Stimulated activated naive CD8-positive, alpha-beta T cell treated with anti-CD3 and anti-CD28 coated beads, Interleukin-15, Interleukin-2, amounts not matched to agents 100 ng/mL and 50 ng/mL, for 24 hours (primary cell): ENCODE measurements around the gene TEX30.

ENCODE experiments used
- H3K27ac Mint-ChIP-seq: one replicate; pipeline ENCODE4 v1.8.0; 2021; ENCODE audit warnings: mild to moderate bottlenecking, mixed read lengths
- H3K27me3 Mint-ChIP-seq: one replicate; pipeline ENCODE4 v1.8.0; 2021; ENCODE audit warnings: mixed read lengths
- H3K36me3 Mint-ChIP-seq: one replicate; pipeline ENCODE4 v1.8.0; 2021; ENCODE audit warnings: low read depth, mixed read lengths
- H3K4me1 Mint-ChIP-seq: one replicate; pipeline ENCODE4 v1.8.0; 2021; ENCODE audit warnings: low read depth, mixed read lengths
- H3K4me3 Mint-ChIP-seq: one replicate; pipeline ENCODE4 v1.8.0; 2021; ENCODE audit warnings: mild to moderate bottlenecking, mixed read lengths
- H3K9me3 Mint-ChIP-seq: one replicate; pipeline ENCODE4 v1.8.0; 2021; ENCODE audit warnings: mixed read lengths

TEX30 gene

DNA sequence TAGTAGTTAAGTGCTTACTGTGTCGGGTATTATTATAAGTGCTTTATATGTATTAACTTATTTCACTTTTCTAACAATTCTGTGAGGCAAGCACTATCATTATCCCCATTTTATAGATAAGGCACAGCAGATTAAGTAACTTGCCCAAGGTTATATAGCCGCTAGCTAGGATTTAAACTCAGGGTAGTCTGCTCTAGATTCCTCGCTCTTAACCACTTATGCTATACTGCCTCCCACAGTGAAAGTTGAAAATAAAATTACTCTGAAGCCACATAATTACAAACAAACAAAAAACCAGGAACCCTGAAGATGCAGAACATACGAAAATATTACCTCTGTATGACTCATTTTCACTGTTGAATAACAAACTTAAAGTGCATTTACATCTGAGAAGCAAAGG, 3.9 kb downstream of the TEX30 start:
- Mint-ChIP-seq H3K27ac (no peak overlapping the region), H3K9me3 (no peaks in the 10 kb centered on the region), H3K4me1 (peaks cover 45% of the 10 kb centered on the region), H3K4me3 (no peak overlapping the region), H3K36me3 (peaks cover 52% of the 10 kb centered on the region), H3K27me3 (no peaks in the 10 kb centered on the region)

DNA sequence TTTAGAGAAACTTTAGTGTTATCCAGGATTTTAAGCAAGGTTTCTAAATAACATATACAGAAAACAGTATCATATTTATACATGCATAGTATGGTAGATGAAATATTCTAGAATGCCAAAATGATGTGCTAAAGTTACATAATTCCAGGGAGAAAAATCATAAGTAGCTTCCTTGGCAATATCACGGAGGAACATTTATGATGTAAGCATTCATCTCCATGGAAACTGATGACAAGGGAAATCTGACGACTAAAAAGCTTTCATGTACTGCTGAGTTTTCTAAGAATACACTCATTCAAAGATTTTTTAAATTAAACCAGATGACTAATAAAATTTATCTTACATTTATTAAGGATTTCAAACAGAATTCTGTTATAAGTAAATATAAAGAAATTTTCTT, 4.7 kb downstream of the TEX30 start:
- Mint-ChIP-seq H3K4me3 (no peak overlapping the region), H3K27ac (no peak overlapping the region), H3K36me3 (peaks cover 52% of the 10 kb centered on the region), H3K9me3 (no peaks in the 10 kb centered on the region), H3K4me1 (peaks cover 37% of the 10 kb centered on the region), H3K27me3 (no peaks in the 10 kb centered on the region)

DNA sequence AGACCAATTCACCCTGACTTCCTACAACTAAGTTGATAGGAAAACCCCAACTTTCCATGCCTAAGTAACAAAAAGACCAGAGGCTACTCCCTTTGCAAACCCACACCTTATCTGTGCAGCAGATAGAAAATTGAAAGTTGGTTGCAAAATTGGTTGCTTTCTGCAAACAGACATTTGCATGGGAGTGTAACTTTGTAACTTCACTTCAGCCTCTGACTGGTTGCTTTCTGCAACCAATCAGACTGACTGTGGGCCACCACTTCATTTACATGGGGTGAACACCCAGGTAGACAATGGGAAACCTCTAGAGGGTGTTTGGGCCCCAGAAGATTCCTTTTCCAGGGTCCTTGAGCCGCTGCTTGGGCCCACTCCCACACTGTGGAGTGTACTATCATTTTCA, 9.8 kb downstream of the TEX30 start:
- Mint-ChIP-seq H3K27ac (no peak overlapping the region), H3K4me3 (no peak overlapping the region), H3K9me3 (no peaks in the 10 kb centered on the region), H3K36me3 (peaks cover 27% of the 10 kb centered on the region), H3K4me1 (no peaks in the 10 kb centered on the region), H3K27me3 (no peaks in the 10 kb centered on the region)

DNA sequence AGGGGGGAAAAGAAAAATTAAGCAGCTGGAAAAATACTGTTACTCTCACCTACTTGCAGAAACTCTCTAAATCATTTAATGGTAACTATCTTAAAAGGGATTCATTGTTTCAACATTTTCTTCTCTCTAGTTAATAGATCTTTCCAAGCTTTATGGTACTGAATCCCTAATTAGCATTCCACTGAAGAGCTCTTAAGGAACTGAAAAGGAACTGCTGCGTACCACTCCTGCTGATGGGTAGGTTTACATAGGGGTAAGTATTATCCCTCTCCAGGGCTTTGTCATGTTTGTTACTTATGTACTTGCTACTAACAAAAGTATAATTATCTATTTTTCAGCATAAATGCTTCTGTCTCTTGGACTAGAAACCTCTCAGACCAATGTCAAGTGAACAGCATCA, 12.5 kb downstream of the TEX30 start:
- Mint-ChIP-seq H3K27ac (no peak overlapping the region), H3K36me3 (peaks cover 12% of the 10 kb centered on the region), H3K4me1 (no peaks in the 10 kb centered on the region), H3K9me3 (no peaks in the 10 kb centered on the region), H3K27me3 (no peaks in the 10 kb centered on the region), H3K4me3 (no peak overlapping the region)

DNA sequence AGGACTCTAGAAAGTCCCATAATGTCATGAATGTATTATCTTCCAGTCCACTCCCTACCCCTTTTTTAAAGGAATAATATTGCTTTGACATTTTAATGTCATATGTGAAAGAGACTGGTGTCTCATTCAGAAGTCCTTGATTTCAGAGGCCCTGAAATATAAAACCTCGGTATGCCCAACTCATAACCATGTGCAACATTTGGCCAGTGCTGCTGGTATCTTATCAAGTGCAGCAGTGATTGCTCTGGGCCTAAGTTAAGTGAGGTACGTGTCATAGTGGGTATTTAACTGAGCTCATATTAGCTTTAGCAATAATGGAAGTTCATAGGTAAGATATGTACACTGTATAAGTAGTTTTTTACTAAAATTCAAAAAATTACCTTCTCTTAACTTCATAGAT, 14.7 kb downstream of the TEX30 start:
- Mint-ChIP-seq H3K4me3 (no peak overlapping the region), H3K4me1 (no peaks in the 10 kb centered on the region), H3K27me3 (no peaks in the 10 kb centered on the region), H3K36me3 (no peaks in the 10 kb centered on the region), H3K27ac (no peak overlapping the region), H3K9me3 (no peaks in the 10 kb centered on the region)

DNA sequence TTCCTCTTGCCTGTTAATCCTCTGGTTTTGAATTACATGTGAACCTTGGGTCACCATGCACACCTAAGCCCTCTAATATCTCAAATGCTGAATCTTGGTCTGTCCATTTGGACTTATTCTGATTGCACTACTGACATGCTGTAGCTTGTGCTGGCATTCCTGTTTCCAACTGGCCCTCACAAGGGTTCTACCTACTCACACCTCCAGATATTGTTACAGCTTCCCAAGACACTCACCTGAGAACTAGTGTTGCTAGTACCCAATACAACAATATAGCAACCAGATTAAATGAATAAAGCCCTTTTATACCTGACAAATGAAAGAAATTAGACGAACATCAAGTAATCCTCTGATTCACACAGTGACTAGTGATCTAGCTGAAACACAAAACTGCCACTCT, 16.6 kb downstream of the TEX30 start:
- Mint-ChIP-seq H3K27ac (no peak overlapping the region), H3K36me3 (no peaks in the 10 kb centered on the region), H3K4me1 (no peaks in the 10 kb centered on the region), H3K27me3 (no peaks in the 10 kb centered on the region), H3K9me3 (no peaks in the 10 kb centered on the region), H3K4me3 (no peak overlapping the region)

DNA sequence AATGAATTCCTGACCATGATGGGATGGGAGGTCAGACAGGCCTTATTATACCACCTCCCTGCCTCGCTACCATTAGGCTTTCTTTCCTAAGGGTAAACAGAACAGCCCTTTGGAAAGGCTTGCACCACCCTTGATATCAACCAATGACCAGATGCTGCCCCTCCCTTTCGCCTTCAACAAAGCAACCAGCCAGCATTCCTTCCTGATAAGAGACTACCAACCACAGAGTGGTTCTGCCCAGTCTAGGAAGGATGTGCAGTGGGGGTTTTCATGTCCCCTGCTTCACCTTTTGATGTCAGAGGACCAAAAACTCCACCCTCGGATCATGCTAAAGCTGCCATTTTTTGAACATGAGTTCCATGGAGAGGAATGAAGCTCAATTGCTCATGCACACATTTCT, 21.7 kb downstream of the TEX30 start:
- Mint-ChIP-seq H3K4me3 (no peak overlapping the region), H3K4me1 (no peaks in the 10 kb centered on the region), H3K36me3 (peaks cover 10% of the 10 kb centered on the region), H3K9me3 (no peaks in the 10 kb centered on the region), H3K27me3 (peaks cover 23% of the 10 kb centered on the region), H3K27ac (no peak overlapping the region)

DNA sequence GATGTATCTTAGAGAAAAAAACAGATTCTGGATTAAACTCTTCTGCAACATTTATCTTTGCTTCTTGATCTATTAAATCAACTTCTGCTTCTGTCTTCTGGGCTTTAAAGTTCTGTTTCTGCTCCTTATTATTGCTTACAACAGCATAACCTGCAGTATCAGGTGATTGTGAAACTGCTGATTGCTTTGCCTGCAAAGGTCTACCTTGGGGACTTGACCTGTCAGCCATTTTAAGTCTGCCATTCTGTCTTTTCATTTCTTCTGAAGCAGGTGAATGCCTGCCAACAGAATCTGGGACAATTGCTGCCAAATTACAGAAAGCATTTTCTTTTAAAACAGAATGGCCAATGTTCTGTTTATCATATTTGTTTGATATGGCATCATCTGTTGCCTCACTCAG, 31.1 kb downstream of the TEX30 start:
- H3K36me3 Mint-ChIP-seq, result no peaks in the 10 kb centered on the region
- H3K27me3 Mint-ChIP-seq, result peaks cover 48% of the 10 kb centered on the region
- H3K27ac Mint-ChIP-seq, result no peak overlapping the region
- H3K4me1 Mint-ChIP-seq, result no peaks in the 10 kb centered on the region
- H3K9me3 Mint-ChIP-seq, result peaks cover 18% of the 10 kb centered on the region
- no peak overlapping the region for H3K4me3 Mint-ChIP-seq

DNA sequence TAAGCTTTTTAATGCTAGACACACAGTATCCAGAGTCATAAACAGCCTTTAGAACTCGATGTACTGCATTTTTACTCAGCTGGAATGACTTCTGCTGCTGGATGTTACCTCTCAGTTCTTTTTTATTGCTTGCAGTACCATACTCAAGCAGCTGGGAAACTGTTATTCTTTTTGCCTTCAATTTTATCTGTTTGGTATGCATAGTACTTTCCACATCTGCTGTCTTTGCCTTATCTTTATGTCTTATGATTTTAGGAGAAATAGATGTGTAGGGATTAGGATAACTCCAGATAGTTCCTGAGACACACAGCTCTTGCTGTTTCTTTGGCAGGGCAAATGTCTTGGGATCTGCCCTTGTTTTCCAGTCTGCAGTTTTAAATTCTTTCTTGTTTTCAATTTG, 31.5 kb downstream of the TEX30 start:
- Mint-ChIP-seq H3K9me3 (peaks cover 18% of the 10 kb centered on the region), H3K4me1 (no peaks in the 10 kb centered on the region), H3K36me3 (no peaks in the 10 kb centered on the region), H3K27me3 (peaks cover 46% of the 10 kb centered on the region), H3K4me3 (no peak overlapping the region), H3K27ac (no peak overlapping the region)

DNA sequence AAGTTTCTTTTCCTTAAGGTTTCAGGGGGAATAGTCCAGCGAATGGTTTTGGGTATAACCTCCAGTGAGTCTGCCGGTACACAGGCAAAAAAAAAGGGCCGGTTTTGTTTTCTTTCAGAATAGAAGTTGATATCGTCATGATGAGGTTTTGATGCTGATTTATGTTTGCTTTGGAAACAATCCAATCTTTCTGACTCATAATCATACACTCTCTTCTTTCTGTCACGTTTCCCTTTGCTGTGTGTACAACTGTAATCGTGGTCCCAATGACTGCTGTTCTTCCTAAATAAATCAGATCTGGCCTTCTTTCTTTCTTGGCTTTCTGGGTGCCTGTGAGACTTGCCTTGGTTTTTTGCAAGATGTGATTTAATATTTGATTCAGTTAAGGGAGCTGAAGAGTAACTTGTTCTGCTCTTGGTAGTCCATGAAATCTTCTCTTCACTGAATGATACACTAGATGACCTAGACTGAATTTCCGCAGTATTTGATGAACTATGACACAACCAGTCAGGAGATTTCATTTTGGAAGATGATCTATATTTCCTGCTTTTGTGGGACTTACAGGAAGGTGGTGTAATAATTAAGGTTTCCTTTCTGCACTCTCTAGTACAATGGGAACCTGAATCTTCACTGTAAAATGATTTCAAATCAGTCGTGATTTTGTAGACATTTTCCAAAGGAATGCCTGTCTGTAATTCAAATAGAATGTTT, 43.9 kb downstream of the TEX30 start:
- Mint-ChIP-seq H3K27ac (no peak overlapping the region), H3K9me3 (no peaks in the 10 kb centered on the region), H3K4me1 (no peaks in the 10 kb centered on the region), H3K4me3 (no peak overlapping the region), H3K27me3 (peaks cover 12% of the 10 kb centered on the region), H3K36me3 (no peaks in the 10 kb centered on the region)

DNA sequence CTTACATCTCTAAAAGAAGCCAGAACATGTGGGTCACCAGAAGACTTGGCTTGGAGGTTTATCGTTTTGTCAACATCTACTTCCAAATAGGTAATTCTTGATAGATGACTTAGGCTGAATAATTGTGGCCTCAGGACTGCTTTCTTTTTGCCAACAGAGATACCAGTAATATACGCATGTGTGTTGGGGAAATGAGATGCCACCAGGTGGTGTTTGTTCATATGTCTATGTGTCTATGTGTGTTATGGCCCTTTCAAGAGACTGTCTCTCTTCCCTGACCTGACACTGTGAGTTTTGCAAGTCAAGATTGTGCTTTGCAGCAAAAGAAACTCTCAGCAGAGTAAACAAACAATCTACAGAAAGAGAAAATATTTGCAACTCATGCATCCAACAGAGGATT, 47.2 kb downstream of the TEX30 start:
- H3K4me3 Mint-ChIP-seq, result no peak overlapping the region
- no peaks in the 10 kb centered on the region for H3K36me3 Mint-ChIP-seq
- peaks cover 26% of the 10 kb centered on the region for H3K27me3 Mint-ChIP-seq
- H3K4me1 Mint-ChIP-seq, result no peaks in the 10 kb centered on the region
- H3K27ac Mint-ChIP-seq, result no peak overlapping the region
- no peaks in the 10 kb centered on the region for H3K9me3 Mint-ChIP-seq

DNA sequence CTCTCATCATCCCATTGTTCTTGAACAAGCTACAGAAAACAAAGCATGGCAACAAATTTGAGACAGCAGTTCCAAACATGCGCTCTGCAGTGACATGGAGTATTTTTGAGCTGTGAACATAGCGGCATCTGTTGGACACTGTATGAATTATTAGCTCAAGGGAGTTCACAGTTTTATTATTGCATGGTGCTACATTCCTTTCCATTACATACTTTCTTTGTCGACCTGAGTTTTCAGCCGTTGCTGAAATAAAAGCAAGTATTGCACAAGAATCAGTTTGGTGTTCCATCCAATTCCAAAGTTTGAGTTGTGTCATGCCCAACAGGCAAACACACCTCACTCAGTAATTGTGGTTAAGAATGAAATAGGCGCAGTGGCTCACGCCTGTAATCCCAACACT, 48.7 kb downstream of the TEX30 start:
- Mint-ChIP-seq H3K27ac (no peak overlapping the region), H3K9me3 (no peaks in the 10 kb centered on the region), H3K27me3 (peaks cover 26% of the 10 kb centered on the region), H3K4me3 (no peak overlapping the region), H3K36me3 (no peaks in the 10 kb centered on the region), H3K4me1 (no peaks in the 10 kb centered on the region)

DNA sequence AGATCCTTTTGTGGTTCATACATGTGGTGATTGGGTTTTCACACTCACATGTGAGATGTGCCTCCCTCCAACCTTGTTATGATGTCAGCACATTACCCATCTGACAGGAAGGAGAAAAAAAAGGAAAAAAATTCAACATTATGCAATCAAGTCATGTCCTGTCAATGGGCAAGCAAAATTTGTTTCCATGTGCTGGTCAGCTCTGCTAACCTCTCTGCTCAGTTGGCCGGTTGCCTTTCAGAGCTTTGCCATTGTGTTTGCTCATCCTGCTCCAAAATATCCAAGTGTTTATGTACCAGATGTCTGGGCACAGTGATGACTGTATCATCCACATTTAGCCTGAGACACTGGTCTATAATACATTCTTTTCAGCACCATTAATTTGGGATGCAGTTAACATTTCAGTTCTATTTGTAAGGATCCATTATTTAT, 51.8 kb downstream of the TEX30 start:
- H3K4me3 Mint-ChIP-seq, result no peak overlapping the region
- H3K9me3 Mint-ChIP-seq, result no peaks in the 10 kb centered on the region
- H3K4me1 Mint-ChIP-seq, result no peaks in the 10 kb centered on the region

DNA sequence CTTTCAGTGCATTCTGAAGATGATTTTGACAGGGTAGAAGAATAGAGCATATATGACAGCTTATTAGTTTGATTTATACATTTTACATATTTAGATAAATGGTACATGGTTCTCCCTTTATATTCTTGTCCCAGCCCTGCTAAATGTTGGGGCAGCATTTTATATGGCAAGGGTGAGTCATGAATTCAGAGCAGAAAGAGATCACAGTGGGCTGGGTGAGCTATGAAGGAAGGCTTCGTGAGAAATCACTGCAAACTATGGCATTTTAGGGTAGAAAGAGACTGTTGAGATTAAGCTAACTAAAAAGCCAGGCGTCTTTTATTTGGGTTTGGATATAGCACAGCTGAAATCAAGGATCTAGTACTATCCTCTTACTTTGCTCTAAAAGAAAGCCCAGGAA, 54.8 kb downstream of the TEX30 start:
- Mint-ChIP-seq H3K36me3 (no peaks in the 10 kb centered on the region), H3K4me1 (no peaks in the 10 kb centered on the region), H3K27ac (no peak overlapping the region), H3K9me3 (no peaks in the 10 kb centered on the region), H3K4me3 (no peak overlapping the region), H3K27me3 (peaks cover 13% of the 10 kb centered on the region)

More for the DNA sequence above, 51.8 kb downstream of the TEX30 start:
- no peak overlapping the region for H3K27ac Mint-ChIP-seq
- no peaks in the 10 kb centered on the region for H3K36me3 Mint-ChIP-seq
- H3K27me3 Mint-ChIP-seq, result peaks cover 22% of the 10 kb centered on the region
